BLaER1 (cell line): ENCODE results near the gene AUTS2.

Source experiments
- H3K27ac ChIP-seq: shearing (Covaris generic); formaldehyde crosslinking; 2 replicates; pipeline ENCODE4 v1.8.1; 2022
- H3K27me3 ChIP-seq: shearing (Covaris generic); formaldehyde crosslinking; 2 replicates; pipeline ENCODE4 v1.8.1; 2022
- H3K36me3 ChIP-seq: shearing (Covaris generic); formaldehyde crosslinking; 2 replicates; pipeline ENCODE4 v1.8.1; 2022
- H3K4me1 ChIP-seq: shearing (Covaris generic); formaldehyde crosslinking; 2 replicates; pipeline ENCODE4 v1.8.1; 2022
- H3K4me2 ChIP-seq: shearing (Covaris generic); formaldehyde crosslinking; 2 replicates; pipeline ENCODE4 v1.8.1; 2022
- H3K4me3 ChIP-seq: shearing (Covaris generic); formaldehyde crosslinking; 2 replicates; pipeline ENCODE4 v1.8.1; 2022
- H3K9ac ChIP-seq: shearing (Covaris generic); formaldehyde crosslinking; 2 replicates; pipeline ENCODE4 v1.8.1; 2022
- H3K9me3 ChIP-seq: shearing (Covaris generic); formaldehyde crosslinking; 2 replicates; pipeline ENCODE4 v1.8.1; 2022
- H4K20me1 ChIP-seq: shearing (Covaris generic); formaldehyde crosslinking; 2 replicates; pipeline ENCODE4 v1.8.1; 2022
- Cebpa-rat ChIP-seq: shearing (Covaris generic); IDR thresholded peaks from 2 replicates; pipeline ENCODE4 v1.8.1; 2022

AUTS2 gene

GRCh38 chr7:69586321-69586720 lies 12.0 kb upstream of the AUTS2 start:
- Histone ChIP-seq H3K36me3 (no peaks in the 10 kb centered on the region), H3K9ac (no peak overlapping the region), H4K20me1 (no peaks in the 10 kb centered on the region), H3K4me1 (no peaks in the 10 kb centered on the region), H3K4me3 (no peak overlapping the region), H3K9me3 (peaks cover 14% of the 10 kb centered on the region), H3K4me2 (no peak overlapping the region), H3K27me3 (no peaks in the 10 kb centered on the region), H3K27ac (no peak overlapping the region)
- no peak for TF ChIP-seq Cebpa-rat

GRCh38 chr7:69588773-69589172 lies 9.5 kb upstream of the AUTS2 start:
- no peaks in the 10 kb centered on the region for H3K27me3 ChIP-seq
- TF ChIP-seq Cebpa-rat, result no peak
- H3K9me3 ChIP-seq, result peaks cover 21% of the 10 kb centered on the region
- H4K20me1 ChIP-seq, result no peaks in the 10 kb centered on the region
- H3K27ac ChIP-seq, result no peak overlapping the region
- no peak overlapping the region for H3K4me3 ChIP-seq
- H3K9ac ChIP-seq, result no peak overlapping the region
- no peak overlapping the region for H3K4me2 ChIP-seq
- no peaks in the 10 kb centered on the region for H3K36me3 ChIP-seq
- H3K4me1 ChIP-seq, result no peaks in the 10 kb centered on the region

GRCh38 chr7:69591805-69592204 lies 6.5 kb upstream of the AUTS2 start:
- H3K27ac ChIP-seq, result no peak overlapping the region
- TF ChIP-seq Cebpa-rat, result no peak
- H3K4me2 ChIP-seq, result no peak overlapping the region
- no peaks in the 10 kb centered on the region for H3K36me3 ChIP-seq
- H3K9ac ChIP-seq, result no peak overlapping the region
- H3K9me3 ChIP-seq, result peaks cover 21% of the 10 kb centered on the region
- no peak overlapping the region for H3K4me3 ChIP-seq
- no peaks in the 10 kb centered on the region for H3K27me3 ChIP-seq
- H4K20me1 ChIP-seq, result no peaks in the 10 kb centered on the region
- peaks cover 12% of the 10 kb centered on the region for H3K4me1 ChIP-seq

- Histone ChIP-seq H3K36me3 (no peaks in the 10 kb centered on the region), H3K4me3 (no peak overlapping the region), H3K4me2 (no peak overlapping the region), H3K9me3 (peaks cover 21% of the 10 kb centered on the region), H3K27me3 (no peaks in the 10 kb centered on the region), H3K4me1 (peaks cover 17% of the 10 kb centered on the region), H4K20me1 (no peaks in the 10 kb centered on the region), H3K27ac (no peak overlapping the region), H3K9ac (no peak overlapping the region)
- TF ChIP-seq Cebpa-rat, result no peak
Measured at GRCh38 chr7:69593511-69593910, 4.8 kb upstream of the AUTS2 start.

GRCh38 chr7:69595415-69595814 lies 2.9 kb upstream of the AUTS2 start:
- Histone ChIP-seq H3K4me2 (no peak overlapping the region), H3K4me1 (peaks cover 17% of the 10 kb centered on the region), H3K4me3 (no peak overlapping the region), H3K27ac (no peak overlapping the region), H4K20me1 (peaks cover 9% of the 10 kb centered on the region), H3K9me3 (peaks cover 16% of the 10 kb centered on the region), H3K27me3 (no peaks in the 10 kb centered on the region), H3K9ac (no peak overlapping the region), H3K36me3 (no peaks in the 10 kb centered on the region)
- no peak for TF ChIP-seq Cebpa-rat

- peaks cover 10% of the 10 kb centered on the region for H3K9me3 ChIP-seq
- no peak overlapping the region for H3K27ac ChIP-seq
- H3K4me3 ChIP-seq, result no peak overlapping the region
- peak overlapping the region; percentile 92 for H3K4me2 ChIP-seq
- peaks cover 15% of the 10 kb centered on the region for H4K20me1 ChIP-seq
- TF ChIP-seq Cebpa-rat, result no peak
- H3K4me1 ChIP-seq, result peaks cover 23% of the 10 kb centered on the region
- H3K36me3 ChIP-seq, result no peaks in the 10 kb centered on the region
- H3K9ac ChIP-seq, result no peak overlapping the region; the same call in 1 of the 2 replicates
- no peaks in the 10 kb centered on the region for H3K27me3 ChIP-seq
Measured at GRCh38 chr7:69596056-69596455, 2.2 kb upstream of the AUTS2 start.

- Histone ChIP-seq H3K9me3 (peaks cover 2% of the 10 kb centered on the region), H3K4me3 (peak overlapping the region; percentile 82), H3K36me3 (no peaks in the 10 kb centered on the region), H3K4me1 (peaks cover 31% of the 10 kb centered on the region), H4K20me1 (peaks cover 23% of the 10 kb centered on the region), H3K27me3 (no peaks in the 10 kb centered on the region), H3K4me2 (peak overlapping the region; percentile 92), H3K27ac (peak overlapping the region; percentile 96), H3K9ac (peak overlapping the region; percentile 89)
- no peak for TF ChIP-seq Cebpa-rat
Measured at GRCh38 chr7:69596723-69597277, 1.5 kb upstream of the AUTS2 start.

GRCh38 chr7:69597278-69598076 lies 798 bp upstream of the AUTS2 start:
- Histone ChIP-seq H3K4me3 (peak overlapping the region; percentile 82), H3K4me1 (peaks cover 37% of the 10 kb centered on the region), H3K9me3 (no peaks in the 10 kb centered on the region), H3K4me2 (peak overlapping the region; percentile 92), H4K20me1 (peaks cover 29% of the 10 kb centered on the region), H3K27me3 (no peaks in the 10 kb centered on the region), H3K27ac (peak overlapping the region; percentile 96), H3K36me3 (no peaks in the 10 kb centered on the region), H3K9ac (peak overlapping the region; percentile 89)
- TF ChIP-seq Cebpa-rat, result no peak

- peaks cover 49% of the 10 kb centered on the region for H3K4me1 ChIP-seq
- peak overlapping the region; percentile 96 for H3K9ac ChIP-seq
- H3K27ac ChIP-seq, result peak overlapping the region; percentile 94
- H3K4me3 ChIP-seq, result peak overlapping the region; percentile 97
- H4K20me1 ChIP-seq, result peaks cover 41% of the 10 kb centered on the region
- peak overlapping the region; percentile 88 for H3K4me2 ChIP-seq
- H3K9me3 ChIP-seq, result no peaks in the 10 kb centered on the region
- no peaks in the 10 kb centered on the region for H3K27me3 ChIP-seq
- no peak for TF ChIP-seq Cebpa-rat
- H3K36me3 ChIP-seq, result no peaks in the 10 kb centered on the region
Measured at GRCh38 chr7:69598487-69599285, 411 bp downstream of the AUTS2 start.
